Activated CD4-positive, alpha-beta T cell treated with anti-CD3 and anti-CD28 coated beads, Interleukin-2, amount 50 U/mL, for 1 hour (primary cell): Measurements from ENCODE around the gene KRT37.
"Not testable (repeated sequence)": the region's sequence is repeated elsewhere in the genome, so short reads cannot be mapped to it uniquely, and the experiment has no call there.

Experiments used
- DNase-seq: peaks from one replicate; pipeline ENCODE4 v3.0.0-alpha.2; 2020

The KRT37 gene

DNA sequence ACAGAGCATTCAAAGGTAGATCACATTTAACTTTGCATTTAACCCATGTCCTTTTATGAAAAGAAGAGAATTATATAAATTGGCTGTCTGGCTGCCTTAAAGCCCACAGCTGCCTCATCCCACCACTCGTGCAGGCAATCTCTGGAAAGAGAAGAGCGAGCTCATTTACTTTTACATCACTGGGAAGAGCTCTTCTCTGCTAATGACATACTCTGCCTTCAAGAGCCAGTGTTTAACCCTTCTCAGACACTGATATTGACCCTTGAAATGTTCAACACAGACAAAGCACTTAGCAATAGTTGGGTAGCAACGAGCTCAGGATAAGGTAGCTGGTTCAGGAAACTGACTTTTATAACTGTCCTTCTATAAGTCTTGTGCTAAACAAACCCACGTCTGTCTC, 9.6 kb upstream of the KRT37 start:
- no peak for DNase-seq

- no peak for DNase-seq
These were observed 9.2 kb upstream of the KRT37 start for GRCh38 chr17:41433586-41433985.

DNA sequence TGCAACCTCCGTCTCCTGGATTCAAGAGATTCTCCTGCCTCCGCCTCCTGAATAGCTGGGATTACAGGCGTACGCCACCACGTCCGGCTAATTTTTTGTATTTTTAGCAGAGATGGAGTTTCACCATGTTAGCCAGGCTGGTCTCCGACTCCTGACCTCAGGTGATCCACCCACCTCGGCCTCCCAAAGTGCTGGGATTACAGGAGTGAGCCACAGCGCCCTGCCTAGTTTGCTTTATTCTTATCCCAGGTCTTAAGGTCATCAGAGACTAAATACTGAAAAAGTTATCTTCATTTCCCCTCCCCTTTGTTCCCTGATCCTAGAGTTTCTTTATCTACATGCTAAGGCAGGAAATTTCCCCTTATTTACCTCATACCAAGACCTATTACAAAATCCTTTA, 6.0 kb upstream of the KRT37 start:
- not testable (repeated sequence) for DNase-seq

DNA sequence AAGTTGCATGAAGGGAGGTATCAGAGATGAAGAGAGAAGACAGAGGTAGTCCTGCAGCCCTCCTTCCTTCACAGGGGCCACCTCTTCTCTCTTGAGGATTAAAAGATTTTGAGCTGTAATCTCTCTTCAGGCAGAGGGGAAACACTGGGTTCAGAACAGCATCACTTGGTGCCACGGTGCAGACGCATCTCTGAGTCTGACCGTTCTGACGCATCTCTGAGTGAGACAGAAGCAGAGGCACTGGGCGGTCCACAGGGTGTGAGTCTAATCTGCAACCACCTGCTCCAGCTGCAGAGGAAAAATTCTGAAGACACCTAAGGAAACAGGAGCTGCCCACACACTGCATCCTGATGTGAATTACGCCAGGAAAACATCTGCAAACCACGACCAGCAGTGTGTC, 5.3 kb upstream of the KRT37 start:
- DNase-seq = no peak

GRCh38 chr17:41428591-41429291, 4.4 kb upstream of the KRT37 start:
- DNase-seq = no peak

DNA sequence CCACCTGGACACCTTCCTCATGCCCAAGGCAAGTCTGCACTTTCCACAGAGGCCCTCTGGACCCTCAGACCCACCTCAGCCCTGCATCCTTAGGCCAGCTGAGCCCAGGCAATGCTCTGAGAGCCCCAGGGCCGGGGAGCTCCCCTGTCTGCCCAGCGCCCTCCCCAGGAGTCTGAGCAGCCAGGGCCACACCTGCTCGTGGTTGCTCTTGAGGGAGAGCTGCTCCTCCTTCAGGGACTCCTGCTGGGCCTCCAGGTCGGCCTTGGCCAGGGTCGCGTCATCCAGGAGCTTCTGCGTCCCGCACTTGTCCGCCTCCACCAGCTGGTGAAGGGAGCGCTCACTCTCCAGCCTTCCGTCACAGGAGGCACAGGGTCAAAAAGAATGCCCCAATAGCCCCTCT, 1.8 kb downstream of the KRT37 start:
- DNase-seq = not testable (repeated sequence)

- no peak for DNase-seq
These were observed 2.8 kb downstream of the KRT37 start for GRCh38 chr17:41421617-41422016.

DNA sequence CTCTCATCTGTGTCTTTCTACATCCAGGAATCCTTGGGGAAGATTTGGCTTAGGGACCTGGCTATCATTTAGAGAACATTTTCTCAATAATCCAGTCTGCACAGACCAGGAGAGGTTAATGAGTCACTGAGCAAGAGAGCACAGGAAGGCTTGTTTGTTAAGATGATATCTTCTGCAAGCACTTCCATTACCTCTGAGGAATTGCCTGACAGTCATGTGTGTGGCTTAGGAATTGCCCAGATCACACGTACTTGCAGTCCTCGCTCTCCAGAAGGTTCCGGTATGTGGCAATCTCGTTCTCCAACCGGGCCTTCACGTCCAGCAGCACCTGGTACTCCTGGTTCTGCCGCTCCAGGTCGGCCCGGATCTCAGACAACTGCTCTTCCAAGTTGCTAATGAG, 3.3 kb downstream of the KRT37 start:
- DNase-seq = no peak

GRCh38 chr17:41420134-41420533, 4.3 kb downstream of the KRT37 start:
- DNase-seq = no peak

- DNase-seq = no peak
These were observed 4.7 kb downstream of the KRT37 start for GRCh38 chr17:41419716-41420115.

- DNase-seq = no peak
These were observed 6.1 kb downstream of the KRT37 start for GRCh38 chr17:41418116-41418860.

DNA sequence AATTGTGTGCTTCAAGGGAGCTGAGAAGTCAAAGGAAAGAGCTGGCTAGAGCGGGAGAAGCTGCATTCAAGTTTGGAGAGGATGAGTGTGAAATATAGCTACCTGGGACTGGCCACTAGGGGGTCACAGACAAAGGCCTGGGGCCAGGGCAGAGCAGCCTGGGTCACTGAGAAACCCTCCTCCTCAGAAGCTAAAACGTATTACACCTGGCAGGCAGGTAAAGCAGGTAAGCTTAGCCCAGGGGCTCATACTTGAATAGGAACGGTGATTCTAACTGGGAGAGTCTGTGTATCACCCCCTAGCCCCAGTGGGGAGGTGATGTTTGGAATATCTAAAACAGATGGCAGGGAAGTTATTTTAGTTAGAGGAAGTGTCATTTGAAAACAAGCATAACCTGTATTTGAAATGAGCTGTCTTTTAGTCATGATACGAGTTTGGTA, 6.8 kb downstream of the KRT37 start:
- no peak for DNase-seq

DNA sequence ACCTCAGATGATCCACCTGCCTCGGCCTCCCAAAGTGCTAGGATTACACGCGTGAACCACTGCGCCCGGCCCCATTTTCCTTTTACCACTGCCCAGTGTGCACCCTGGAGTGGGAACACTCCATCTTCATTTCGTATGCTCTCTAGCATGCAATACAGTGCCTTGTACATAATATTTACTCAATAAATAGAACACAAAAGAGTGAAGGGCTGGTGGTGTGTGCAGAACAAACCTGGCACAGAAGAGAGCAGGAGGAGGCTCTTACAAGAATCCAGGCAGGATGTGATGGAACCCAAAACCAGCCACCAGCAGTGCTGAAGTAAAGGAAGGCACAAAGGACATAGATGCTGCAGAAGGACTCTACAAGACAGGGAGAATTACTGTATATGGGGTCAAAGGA, 7.3 kb downstream of the KRT37 start:
- DNase-seq = no peak

- DNase-seq = no peak
These were observed 7.9 kb downstream of the KRT37 start for GRCh38 chr17:41416479-41416878.

DNA sequence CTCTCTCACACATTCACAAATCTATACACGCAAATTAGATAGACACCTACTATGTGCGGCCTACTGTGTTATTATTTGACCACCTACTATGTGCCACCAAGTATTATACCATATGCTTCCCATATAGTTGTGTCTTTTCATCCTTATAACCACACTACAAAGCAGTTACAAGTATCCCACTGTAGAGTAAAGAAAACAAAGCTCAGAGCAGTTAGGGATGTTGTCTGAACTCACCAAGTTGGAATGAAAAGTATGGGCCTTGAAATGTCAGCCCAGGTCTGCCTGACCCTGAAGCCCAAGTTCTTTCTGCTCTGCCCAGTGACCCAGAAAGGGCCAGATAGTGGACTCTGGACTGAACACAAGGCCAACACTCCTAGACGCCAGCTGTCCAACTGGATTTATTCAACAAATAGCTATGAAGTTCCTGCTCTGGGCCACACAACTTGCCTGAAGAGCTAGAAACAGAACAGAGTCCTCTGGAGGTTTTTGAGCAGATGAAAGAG, 8.5 kb downstream of the KRT37 start:
- DNase-seq = no peak

GRCh38 chr17:41415411-41415810, 9.0 kb downstream of the KRT37 start:
- DNase-seq = no peak

GRCh38 chr17:41413982-41414381, 10.4 kb downstream of the KRT37 start:
- no peak for DNase-seq

- DNase-seq = no peak
These were observed 10.9 kb downstream of the KRT37 start for GRCh38 chr17:41413353-41413957.

DNA sequence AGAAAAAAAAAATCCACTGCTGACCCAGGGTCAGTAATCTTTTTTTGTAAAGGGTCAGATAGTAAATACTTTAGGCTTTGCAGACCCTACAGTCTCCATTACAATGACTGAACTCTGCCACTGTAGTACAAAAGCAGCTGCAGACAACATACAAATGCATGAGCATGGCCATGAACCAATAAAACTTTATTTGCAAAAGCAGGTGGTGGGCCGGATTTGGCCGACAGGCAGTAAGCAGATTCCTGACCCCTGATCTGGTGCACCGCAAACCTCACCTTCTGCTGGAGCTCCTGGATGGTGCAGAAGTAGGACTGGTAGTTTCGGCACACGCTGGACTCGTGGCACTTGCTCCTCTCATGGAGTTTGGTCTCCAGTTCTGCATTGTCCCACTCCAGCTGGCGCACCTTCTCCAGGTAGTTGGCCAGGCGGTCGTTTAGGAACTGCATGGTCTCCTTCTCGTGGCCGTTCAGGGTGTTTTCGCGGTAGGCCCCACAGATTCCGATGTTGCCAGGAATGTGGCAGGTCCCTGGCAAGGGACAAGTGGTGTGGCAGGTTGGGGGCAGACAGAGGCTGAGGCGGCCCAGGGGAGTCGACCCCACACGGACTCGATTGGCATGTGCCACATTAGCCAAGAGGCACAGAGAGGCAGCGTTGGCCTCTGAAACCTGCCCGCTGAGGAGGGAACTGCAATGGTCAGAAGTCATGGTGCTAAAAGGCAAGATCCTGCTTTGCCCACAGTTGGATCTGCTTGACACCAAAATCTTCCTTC, 13.1 kb downstream of the KRT37 start:
- DNase-seq = no peak

DNA sequence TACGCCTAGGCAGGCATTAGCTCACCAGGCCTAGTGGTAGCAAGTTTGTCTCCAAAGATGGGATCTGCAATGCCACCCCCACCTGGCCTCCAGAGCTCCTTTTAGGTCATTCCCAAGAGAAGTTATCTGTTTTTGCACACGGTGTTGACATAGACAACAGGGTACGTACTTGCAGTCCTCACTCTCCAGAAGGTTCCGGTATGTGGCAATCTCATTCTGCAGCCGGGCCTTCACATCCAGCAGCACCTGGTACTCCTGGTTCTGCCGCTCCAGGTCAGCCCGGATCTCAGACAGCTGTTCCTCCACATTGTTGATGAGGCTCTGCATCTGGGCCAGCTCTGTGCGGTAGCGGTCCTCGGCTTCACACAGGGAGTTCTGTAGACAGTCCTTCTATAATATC, 17.2 kb downstream of the KRT37 start:
- no peak for DNase-seq

GRCh38 chr17:41406205-41406604, 18.2 kb downstream of the KRT37 start:
- no peak for DNase-seq

DNA sequence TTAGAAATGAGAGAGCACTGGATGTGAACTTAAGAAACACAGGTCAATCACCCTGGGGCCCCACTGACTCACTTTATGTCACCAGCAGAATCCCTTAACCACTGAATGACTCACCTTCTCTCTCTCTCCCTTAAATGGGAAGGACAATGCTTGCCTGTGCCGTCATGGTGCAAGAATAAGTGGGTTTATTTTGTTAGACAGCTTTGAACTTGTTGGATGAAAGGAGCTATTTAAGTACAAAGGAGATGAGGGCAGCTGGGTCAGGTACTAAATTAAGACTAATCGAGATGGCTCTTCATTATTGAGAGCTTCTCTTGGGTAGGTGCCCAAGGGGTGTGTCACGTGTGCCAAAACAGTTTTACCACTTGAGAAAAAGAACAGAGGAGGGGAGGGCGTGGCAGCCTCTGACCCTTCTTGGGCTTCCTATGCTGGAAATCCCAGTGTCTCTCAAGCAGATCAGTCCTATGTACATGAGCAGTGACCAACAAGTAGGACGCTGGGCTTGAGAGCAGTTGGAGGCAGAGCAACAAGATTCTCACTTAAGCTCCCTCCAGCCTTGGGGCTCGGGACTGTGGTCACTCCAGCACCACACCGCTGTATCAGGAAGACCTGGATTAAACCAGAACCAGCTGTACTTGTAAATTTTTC, 20.2 kb downstream of the KRT37 start:
- DNase-seq = no peak
